Measurements from ENCODE around the gene ZKSCAN2. TPM values are rescaled to one million over a fixed set of nuclear protein-coding genes. Genes with fewer than 3 reads are reported as not detected.

Gene ZKSCAN2
- 10 to 100 TPM; 17.4 to 18.8 TPM for total RNA-seq
- polyA plus RNA-seq (ENCODE audit: insufficient read depth, low read depth, low replicate concordance) = 10.3 TPM
- long read RNA-seq, donor 1, full-length matches to known transcripts = 5 of 5 reads
- long read RNA-seq, donor 1, partial matches to known transcripts = 0 of 5 reads
- long read RNA-seq, donor 1, other reads (novel, unspliced or antisense) = 0 of 5 reads
- long read RNA-seq, donor 2, partial matches to known transcripts = 0 of 2 reads
- long read RNA-seq, donor 2, other reads (novel, unspliced or antisense) = 0 of 2 reads

- 0% methylated on average over 8 to 64 of the region's 69 CpGs for WGBS, 2 donors
- peak within 1 kb of the TSS; percentile 71 to 92 for H3K4me3 ChIP-seq
- intact Hi-C loops (cut with DNase I; ENCODE audit: low total_unique reads) = no loop called here
- no peaks in the 10 kb centered on the region for H3K27me3 ChIP-seq
- peak; percentile 93 for DNase-seq
- peaks cover 27% of the 10 kb centered on the region for H3K4me1 ChIP-seq
- H3K36me3 ChIP-seq (ENCODE audit: low read depth, missing control alignments) = no peaks in the 10 kb centered on the region
- H3K9me3 ChIP-seq = no peaks in the 10 kb centered on the region
- H3K27ac ChIP-seq = peak within 1 kb of the TSS; percentile 87 to 99
- no peak for TF ChIP-seq POLR2A (IDR thresholded peaks at IDR 0.05)
- TF ChIP-seq CTCF (IDR thresholded peaks at IDR 0.05) = no peak
Observed at GRCh38 chr16:25257470-25257955, at the start of gene ZKSCAN2. Gene ZKSCAN2 (minus strand): TSS chr16:25257845. CDS start chr16:25257127, 718 bp downstream.

GRCh38 chr16:25299792-25300590 is 42.3 kb upstream of the ZKSCAN2 start:
- no peaks in the 10 kb centered on the region for H3K36me3 ChIP-seq (ENCODE audit: low read depth, missing control alignments)
- H3K4me1 ChIP-seq = no peaks in the 10 kb centered on the region
- no peak for DNase-seq

GRCh38 chr16:25298165-25298872 is 40.7 kb upstream of the ZKSCAN2 start:
- TF ChIP-seq CTCF (IDR thresholded peaks at IDR 0.05) (no peak), POLR2A (IDR thresholded peaks at IDR 0.05) (no peak)
- H3K4me1 ChIP-seq = no peaks in the 10 kb centered on the region
- H3K4me3 ChIP-seq = no peak overlapping the region
- H3K9me3 ChIP-seq = no peaks in the 10 kb centered on the region
- no peak for DNase-seq
- H3K27me3 ChIP-seq = no peaks in the 10 kb centered on the region
- H3K36me3 ChIP-seq (ENCODE audit: low read depth, missing control alignments) = no peaks in the 10 kb centered on the region
- 85 to 90% methylated on average over 5 of the region's 5 CpGs for WGBS, 2 donors
- no peak overlapping the region for H3K27ac ChIP-seq
- intact Hi-C loops (cut with DNase I; ENCODE audit: low total_unique reads) = no loop called here

More at GRCh38 chr16:25299792-25300590, 42.3 kb upstream of the ZKSCAN2 start:
- 47 to 61% methylated on average over 4 of the region's 4 CpGs for WGBS, 2 donors
- intact Hi-C loops (cut with DNase I; ENCODE audit: low total_unique reads) = no loop called here
- Histone ChIP-seq H3K9me3 (no peaks in the 10 kb centered on the region), H3K4me3 (no peak overlapping the region), H3K27me3 (no peaks in the 10 kb centered on the region), H3K27ac (no peak overlapping the region)
- TF ChIP-seq CTCF (IDR thresholded peaks at IDR 0.05) (no peak), POLR2A (IDR thresholded peaks at IDR 0.05) (no peak)

- TF ChIP-seq POLR2A (IDR thresholded peaks at IDR 0.05) = no peak
- no peak for TF ChIP-seq CTCF (IDR thresholded peaks at IDR 0.05)
- no peaks in the 10 kb centered on the region for H3K36me3 ChIP-seq (ENCODE audit: low read depth, missing control alignments)
Observed at GRCh38 chr16:25297151-25297787, 39.6 kb upstream of the ZKSCAN2 start.

More at GRCh38 chr16:25297151-25297787, 39.6 kb upstream of the ZKSCAN2 start:
- Histone ChIP-seq H3K9me3 (no peaks in the 10 kb centered on the region), H3K4me3 (no peak overlapping the region), H3K27ac (no peak overlapping the region), H3K27me3 (no peaks in the 10 kb centered on the region), H3K4me1 (no peaks in the 10 kb centered on the region)
- no peak for DNase-seq
- 89 to 90% methylated on average over 6 of the region's 6 CpGs for WGBS, 2 donors
- intact Hi-C loops (cut with DNase I; ENCODE audit: low total_unique reads) = no loop called here

All from testis (tissue), 5 donors.